DOHH2 (cell line): ENCODE data around the gene ZFHX3.

Source experiments
- CTCF ChIP-seq: fragments of 200-600 bp; sonication (generic); IDR thresholded peaks from one replicate; pipeline ENCODE4 v1.5.1; 2014; ENCODE audit warnings: antibody characterized with exemption, mild to moderate bottlenecking, low read depth, low read length; ENCODE audit not compliant: poor library complexity, severe bottlenecking
- EZH2phosphoT487 ChIP-seq: fragments of 200-600 bp; sonication (generic); IDR thresholded peaks from 2 replicates; pipeline ENCODE4 v1.6.1; 2017; ENCODE audit warnings: borderline replicate concordance, mild to moderate bottlenecking, antibody characterized with exemption, low read length, moderate library complexity, mixed read lengths

GRCh38 chr16:73094371-73094770 lies 46.4 kb upstream of the ZFHX3 start:
- no peak for TF ChIP-seq CTCF
- TF ChIP-seq EZH2phosphoT487, result no peak
